HK-2 (cell line): ENCODE measurements around the gene MAST2.

Source experiments
- DNase-seq: peaks from one replicate; pipeline ENCODE4 v3.0.0-alpha.2; 2018; ENCODE audit not compliant: unreplicated experiment

Gene MAST2

DNA sequence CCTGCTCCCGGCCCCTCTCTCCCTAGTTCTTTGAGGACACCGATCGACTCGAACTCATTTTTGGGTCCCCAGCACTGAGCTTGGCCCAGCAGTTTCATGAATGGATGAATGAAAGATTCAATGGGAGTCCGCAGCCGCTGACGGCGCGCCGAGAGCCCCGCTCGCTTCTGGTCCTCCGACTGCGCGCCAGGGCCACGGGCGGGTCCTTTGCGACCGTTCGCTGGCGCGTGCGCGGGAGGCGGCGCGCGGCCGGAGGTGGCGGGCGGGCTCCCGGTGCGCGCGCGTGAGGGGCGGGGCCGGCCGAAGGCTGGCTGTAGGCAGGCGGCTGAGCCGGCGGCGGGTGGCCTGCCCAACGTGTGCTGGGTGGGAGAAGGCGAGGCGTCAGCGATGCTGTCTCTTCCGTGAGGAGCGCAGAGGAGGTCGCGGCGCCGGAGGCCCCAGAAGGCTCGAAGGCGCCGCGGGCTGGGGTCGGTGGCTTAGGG, at the start of gene MAST2:
Gene MAST2, plus strand, starts transcription at position 314 of the 482 bp plus-strand sequence. CDS start 284 bp downstream, outside the sequence.
- peak; percentile 86 for DNase-seq

DNA sequence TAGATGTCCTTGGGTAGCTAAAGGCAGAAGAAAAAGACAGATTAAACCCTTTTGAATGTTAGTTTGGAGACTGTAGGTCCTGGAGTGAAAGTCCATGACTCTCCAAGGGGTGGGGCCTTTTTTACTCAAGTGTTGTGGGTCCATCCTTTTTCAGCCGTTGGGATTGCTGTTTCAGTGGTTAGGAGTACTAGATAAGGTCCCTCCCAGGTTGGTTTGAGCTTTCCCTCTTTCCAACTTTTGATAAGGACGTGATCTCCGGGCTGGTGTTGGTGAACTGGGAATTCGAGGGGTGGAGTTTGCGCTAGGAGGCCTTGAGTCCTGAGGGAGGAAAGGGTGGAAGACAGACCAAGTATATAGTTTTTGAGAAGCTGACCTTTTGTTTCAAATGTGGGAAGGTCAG, 47.7 kb upstream of the MAST2 start:
- no peak for DNase-seq

DNA sequence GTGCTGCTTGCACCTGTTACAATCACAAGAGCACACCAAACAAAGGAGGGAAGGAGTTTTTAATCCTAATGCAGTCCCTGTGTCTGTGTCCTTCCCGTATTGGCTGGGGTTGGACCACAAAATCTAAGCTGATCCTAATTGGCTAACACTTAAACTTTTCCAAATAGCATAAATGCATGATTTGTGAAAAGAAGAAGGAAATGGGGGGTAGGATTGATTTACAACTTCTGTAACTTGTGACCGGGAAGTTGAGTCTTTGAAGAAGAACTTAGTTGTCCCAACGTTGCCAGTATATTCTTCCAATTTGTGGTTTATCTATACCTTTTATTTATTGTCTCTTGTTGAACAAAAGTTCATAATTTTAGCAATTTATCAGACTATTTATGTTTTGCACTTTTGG, 41.1 kb upstream of the MAST2 start:
- DNase-seq, result no peak

GRCh38 chr1:45765999-45766792, 37.2 kb upstream of the MAST2 start:
- DNase-seq, result no peak

DNA sequence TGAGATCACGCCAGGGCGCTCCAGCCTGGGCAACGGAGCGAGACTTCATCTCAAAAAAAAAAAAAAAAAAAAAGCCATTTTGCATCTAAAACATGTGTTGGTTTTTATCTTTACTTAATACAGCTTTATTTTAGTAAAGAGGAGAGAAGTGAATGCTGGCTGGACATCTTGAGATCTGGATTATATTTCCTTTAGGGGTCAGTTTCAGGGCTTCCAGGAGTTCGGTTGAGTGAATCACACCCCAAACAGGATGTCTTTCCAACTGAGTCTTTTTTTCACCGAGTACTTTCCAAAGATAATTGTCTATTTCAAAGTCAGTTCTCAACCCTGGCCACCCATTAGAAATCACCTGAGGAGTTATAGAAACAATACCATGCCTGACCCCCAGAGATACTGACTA, 36.4 kb upstream of the MAST2 start:
- no peak for DNase-seq

- DNase-seq, result no peak
Observed at GRCh38 chr1:45769261-45769932, 34.0 kb upstream of the MAST2 start.

- DNase-seq, result no peak
Observed at GRCh38 chr1:45772971-45773370, 30.4 kb upstream of the MAST2 start.

- no peak for DNase-seq
Observed at GRCh38 chr1:45775794-45776193, 27.6 kb upstream of the MAST2 start.

GRCh38 chr1:45785583-45785982, 17.8 kb upstream of the MAST2 start:
- DNase-seq, result no peak

GRCh38 chr1:45787905-45788304, 15.5 kb upstream of the MAST2 start:
- DNase-seq, result no peak

DNA sequence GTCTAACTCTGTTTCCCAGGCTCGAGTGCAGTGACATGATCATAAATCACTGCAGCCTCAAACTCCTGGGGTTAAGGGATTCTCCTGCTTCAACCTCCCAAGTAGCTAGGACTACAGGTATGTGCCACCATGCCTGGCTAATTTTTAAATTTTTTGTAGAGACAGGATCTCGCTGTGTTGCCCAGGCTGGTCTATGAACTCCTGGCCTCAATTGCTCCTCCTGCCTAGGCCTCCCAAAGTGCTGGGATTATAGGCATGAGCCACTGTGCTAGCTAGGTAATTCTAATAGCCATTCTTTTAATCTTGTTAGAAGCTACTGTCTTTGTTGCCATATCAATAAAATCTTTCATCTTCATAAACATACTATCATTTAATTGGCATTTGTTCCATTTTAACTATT, 13.8 kb upstream of the MAST2 start:
- no peak for DNase-seq

DNA sequence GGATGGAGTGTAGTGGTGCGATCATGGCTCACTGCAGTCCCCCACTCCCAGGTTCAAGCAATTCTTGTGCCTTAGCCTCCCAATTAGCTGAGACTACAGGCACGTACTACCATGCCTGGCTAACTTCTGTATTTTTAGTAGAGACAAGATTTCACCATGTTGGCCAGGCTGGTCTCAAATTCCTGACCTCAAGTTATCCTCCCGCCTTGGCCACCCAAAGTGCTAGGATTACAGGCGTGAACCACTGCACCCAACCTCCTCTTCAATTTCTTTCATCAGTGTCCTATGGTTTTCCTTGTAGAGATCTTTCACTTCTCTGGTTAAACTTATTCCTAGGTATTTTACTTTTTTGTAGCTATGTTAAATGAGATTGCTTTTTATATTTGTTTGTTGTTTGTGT, 10.7 kb upstream of the MAST2 start:
- DNase-seq, result no peak

DNA sequence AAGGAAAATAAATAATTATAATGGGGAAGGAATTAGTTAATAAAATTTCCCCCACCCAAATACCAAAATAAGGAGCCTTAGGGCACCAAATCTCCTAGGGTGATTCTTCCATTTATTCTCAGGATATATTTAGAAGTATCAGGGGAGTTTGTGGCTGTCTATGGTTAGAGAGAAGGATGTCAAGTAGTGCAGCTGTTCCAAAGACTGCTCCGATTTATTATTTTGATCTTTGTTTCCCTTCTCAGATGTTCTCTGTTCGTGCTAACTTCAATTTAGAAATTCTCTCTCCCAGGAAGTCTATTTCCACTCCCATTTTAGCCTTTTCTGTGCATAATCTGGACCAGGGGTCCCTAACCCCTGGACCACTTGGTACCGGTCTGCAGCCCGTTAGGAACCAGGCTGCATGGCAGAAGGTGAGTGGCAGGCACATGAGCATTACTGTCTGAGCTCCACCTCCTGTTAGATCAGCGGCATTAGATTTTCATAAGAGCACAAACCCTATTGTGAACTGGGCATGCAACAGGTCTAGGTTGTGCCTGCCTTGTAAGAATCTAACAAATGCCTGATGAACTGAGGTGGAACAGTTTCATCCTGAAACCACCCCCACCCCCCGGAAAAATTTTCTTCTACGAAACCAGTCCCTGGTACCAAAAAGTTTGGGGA, 9.3 kb upstream of the MAST2 start:
- no peak for DNase-seq

DNA sequence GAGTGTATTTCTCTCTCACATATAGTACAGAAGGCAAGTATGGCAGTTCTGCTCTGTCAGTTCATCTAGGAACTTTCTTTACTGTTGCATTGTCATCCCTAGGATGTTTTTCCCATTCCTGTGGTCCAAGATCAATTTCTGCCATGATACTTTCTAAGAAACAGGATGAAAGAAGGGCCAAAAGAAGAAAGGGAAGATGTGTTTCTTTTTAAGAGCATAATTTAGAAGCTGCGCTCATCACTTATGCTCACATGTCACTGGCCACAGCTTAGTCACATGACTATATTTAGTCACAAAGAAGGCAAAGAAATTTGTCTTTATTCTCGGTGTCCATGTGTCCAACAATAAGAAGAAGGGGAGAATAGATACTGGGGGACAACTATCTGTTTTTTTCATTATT, 7.0 kb upstream of the MAST2 start:
- no peak for DNase-seq

DNA sequence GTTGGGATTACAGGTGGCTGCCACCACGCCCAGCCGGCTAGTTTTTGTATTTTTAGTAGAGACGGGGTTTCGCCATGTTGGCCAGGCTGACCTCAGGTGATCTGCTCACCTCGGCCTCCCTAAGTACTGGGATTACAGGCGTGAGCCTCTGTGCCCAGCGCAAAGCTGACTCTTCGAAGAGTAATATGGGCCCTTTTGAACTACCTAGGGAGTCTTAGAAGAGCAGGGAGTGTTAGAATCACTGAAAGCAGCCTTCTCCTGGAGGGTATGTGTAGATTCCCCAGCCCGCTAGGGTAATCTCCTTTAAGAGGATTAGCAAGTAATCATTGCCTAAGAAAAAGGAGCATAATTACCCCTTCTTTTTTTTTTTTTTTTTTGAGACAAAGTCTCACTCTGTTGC, 6.5 kb upstream of the MAST2 start:
- DNase-seq, result no peak

GRCh38 chr1:45800899-45801298, 2.5 kb upstream of the MAST2 start:
- DNase-seq, result no peak

GRCh38 chr1:45802343-45803298, 791 bp upstream of the MAST2 start:
- peak; percentile 87 for DNase-seq

- DNase-seq, result peak; percentile 37
Observed at GRCh38 chr1:45803781-45804668, 613 bp downstream of the MAST2 start.

GRCh38 chr1:45804669-45804969, 1.2 kb downstream of the MAST2 start:
- DNase-seq, result no peak

- DNase-seq, result no peak
Observed at GRCh38 chr1:45806129-45806528, 2.7 kb downstream of the MAST2 start.

- DNase-seq, result no peak
Observed at GRCh38 chr1:45809761-45810160, 6.3 kb downstream of the MAST2 start.
